Cortex of kidney (tissue), 1 donor: ENCODE data around the gene HOXB9.

ENCODE experiments used
- DNase-seq: peaks from one replicate; lab custom pipeline; 2025; lab: John Stamatoyannopoulos, UW

HOXB9 gene

DNA sequence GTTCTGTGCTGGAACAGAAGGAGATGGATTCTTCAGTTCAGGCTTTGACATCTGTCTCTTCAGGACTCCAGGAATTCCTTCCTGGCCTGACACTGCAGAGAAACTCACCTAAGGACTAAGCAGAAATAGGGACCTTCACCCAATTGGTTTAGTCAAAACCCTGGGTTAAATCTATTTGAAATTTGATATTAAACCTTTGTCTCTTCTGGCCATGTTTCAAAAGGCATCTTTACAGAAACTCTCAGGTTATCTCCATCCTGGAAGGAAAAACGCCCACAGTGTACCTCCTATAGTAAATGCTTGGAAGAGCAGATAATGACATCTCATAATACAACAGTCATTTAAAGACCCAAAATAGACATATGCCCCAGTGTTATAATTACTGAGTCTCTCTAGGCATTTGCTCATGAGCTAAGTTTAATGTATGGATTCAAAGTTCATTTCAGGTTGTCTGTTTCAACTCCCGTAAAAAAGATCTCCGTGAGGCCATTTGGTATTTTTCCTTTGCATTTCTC is 42.4 kb downstream of the HOXB9 start:
- DNase-seq = no peak

DNA sequence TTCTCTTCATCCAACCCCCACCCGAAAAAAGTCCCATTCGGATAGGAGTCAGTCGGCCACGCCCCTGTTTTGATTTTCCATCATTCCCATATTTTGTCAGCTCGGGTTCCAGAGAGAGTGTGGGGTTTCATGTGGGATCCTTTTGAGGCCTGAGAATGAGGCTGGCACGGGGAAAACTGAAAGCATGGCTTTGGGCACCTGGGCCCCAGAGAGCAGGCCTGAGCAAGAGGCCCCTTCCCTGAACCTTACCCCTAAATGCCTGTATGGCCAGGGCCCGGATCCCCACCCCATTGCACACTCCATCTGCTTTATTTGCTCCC is 43.4 kb downstream of the HOXB9 start:
- DNase-seq = no peak

DNA sequence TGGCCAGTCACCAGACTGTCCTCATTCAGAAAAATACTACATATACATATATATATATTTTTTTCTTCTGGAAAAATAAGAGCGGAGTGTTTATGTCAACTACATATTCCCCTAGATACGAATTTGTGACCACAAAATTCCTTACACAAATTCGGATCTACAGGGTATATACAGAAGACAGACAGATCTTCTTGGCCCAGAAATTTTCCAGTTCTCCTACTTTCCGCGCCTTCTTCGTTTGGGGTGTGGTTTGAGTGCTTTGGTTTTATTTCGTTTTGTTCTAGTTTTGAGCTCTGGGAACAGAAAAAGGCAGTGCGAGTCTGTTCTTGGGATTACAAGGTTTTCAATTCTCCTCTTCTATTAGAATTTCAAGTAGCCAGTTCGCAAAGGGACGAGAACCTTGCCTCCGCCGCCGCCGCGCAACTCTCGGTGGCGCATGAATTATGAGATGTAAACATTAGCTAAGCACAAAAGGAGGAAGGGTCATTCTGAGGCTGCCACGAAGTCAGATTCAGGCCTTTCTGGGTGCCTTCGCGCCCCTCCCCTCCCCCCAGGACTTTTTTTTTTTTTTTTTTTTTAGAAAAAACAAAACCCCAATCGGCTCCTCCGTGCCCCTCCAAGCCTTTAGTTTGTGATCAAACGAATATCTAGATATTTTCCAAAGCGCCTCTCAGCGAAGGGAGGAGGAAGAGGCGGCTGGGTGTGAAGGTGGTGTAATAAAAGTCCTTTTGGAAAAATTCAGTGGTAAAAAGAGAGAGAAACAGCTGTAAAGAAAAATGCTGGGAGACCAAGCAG is 46.2 kb downstream of the HOXB9 start:
- no peak for DNase-seq

DNA sequence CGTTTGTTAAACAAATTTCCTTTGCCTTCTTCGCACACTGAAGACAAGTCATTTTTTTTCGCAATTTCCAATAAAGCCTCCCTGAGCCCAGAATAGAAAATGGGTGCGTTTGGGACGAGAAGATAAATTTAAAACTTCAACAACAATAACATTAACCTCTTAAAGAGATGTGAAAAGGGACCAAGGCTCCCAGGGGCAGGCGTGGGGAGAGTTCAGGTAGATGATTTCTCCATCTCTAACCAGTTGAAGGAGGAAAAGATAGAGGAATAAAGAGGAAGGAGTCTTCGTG is 46.7 kb downstream of the HOXB9 start:
- DNase-seq = no peak

DNA sequence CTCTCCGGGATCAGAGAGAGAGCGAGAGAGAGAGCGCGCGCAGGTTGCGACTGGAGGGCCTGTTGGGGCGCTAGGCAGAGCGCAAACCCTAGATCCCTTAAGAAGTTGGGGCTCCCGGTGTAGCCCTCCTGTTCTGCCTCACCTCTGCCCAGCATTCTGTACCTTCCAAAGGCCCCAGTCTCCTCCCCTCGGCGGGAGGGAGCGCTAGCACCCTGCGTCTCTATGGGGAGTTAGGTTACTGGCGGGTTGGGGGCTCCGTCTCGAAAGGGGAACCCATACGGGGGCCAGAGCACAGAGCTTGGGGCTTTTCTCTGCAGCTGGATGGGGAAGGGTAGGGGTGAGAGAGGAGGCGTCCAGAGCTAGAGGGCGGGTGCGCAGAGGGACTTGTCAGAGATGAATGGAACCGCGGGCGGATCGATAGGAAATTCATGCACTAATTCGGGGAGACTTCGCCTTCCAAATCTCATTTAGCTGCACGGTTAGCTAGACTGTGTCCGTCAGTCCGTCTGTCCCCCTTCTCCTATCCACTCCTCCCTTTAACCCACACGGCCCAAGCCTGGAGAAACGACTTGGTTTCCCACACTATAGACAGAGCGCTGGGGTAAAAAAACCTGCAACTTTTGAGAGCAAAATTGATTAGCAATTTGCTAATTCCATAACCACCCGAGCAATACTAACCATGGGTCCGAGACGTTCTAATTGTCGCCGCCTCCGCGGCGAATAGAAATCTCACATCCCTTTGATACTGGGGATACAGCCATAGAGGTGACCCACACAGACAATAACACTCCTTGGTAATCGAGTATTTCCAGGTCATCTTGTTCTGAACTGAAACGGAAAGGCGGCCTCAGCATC is 47.3 kb downstream of the HOXB9 start:
- DNase-seq = no peak

DNA sequence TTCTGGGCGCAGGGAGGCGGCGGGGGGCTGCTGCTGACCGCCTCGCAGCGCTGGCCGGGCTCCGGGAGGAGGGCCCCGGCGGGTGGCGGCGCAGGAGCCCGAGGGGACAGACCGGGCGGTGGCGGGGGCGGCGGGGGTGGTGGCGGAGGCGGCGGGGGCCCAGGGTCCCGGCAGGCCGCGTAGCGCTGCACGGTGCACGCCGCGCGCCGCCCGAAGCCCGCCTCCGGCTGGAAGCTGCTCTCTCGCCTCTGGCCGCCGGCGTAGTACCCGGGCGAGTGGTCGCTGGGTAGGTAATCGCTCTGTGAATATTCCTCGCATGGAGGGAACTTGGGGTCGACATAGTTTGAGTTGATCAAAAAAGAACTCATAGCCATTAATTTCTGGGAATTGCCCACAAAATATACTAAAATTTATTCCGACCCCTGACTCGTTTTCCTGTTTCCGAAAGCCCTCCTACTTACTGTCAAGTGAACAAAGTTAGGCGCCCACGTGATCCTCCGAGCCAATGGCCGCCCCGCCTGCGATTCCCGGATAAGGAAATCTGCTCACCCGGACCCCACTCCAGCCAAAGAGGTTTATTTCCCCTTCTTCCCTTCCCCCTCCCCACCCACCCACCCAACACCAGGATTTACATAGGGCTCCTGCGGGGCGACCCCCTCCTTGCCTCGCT is 48.1 kb downstream of the HOXB9 start, which contains the start of gene HOXB4:
HOXB4 (minus strand) TSS at position 405 of the 670 bp plus-strand sequence; CDS start at position 374, 31 bp downstream.
- DNase-seq = no peak

DNA sequence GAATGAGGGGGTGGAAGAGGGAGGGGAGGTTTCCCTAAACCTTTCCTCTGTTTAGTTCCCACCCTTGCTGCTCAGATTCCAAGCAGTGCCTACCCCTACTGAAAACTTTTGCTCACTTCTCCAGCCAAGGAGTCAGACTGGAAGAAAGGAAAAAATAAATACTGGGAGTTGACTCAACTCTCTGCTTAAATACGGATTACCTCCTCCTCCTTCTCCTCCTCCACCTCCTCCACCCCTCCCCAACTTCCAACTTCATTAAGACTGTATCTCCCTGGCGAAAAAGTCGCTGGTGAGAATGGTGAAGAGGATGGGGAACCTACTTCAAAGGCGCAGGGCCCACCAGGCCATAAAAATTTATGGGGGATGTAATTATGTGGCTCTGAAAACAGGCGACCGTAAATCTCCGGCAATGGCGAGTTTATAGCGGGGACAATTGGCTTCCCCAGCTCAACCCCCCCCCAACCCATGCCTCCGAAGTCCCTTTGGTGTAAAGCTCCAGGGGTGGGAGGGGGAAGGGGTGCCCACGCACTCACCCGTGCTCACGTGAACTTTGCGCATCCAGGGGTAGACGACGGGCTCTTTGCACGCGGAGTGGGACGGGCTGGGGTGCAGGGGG is 48.7 kb downstream of the HOXB9 start:
- no peak for DNase-seq

DNA sequence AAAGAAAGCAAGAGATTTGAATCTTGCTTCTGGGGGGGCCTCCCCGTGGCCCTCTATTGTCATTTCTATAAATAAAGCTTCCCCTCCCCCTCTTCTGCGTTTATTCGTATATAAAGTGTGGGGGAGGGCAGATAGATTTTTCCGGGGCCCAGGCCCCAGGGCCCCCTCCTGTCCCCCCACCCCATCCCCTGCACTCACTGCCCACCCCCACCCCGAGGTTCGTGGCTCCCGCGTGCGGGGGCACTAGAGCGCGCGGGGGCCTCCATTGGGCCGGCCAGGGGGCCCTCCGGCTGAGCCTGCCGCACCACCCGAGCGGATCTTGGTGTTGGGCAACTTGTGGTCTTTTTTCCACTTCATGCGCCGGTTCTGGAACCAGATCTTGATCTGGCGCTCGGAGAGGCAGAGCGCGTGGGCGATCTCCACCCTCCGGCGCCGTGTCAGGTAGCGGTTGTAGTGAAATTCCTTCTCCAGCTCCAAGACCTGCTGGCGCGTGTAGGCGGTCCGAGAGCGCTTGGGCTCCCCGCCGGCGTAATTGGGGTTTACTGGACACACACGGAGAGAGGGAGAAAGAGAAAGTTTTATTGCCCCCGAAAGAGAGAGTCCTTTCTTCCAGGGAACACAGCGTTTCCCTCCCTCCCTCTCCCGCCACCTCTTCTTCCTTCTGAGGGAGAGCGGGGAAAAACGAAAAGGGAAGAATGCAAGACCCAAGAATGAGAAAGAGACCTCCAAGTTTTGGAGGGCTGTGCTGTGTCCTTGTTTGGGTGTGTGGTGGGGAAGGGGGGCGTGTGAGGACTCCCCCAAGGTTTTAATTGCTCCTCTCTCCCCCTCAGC is 49.5 kb downstream of the HOXB9 start:
- no peak for DNase-seq

DNA sequence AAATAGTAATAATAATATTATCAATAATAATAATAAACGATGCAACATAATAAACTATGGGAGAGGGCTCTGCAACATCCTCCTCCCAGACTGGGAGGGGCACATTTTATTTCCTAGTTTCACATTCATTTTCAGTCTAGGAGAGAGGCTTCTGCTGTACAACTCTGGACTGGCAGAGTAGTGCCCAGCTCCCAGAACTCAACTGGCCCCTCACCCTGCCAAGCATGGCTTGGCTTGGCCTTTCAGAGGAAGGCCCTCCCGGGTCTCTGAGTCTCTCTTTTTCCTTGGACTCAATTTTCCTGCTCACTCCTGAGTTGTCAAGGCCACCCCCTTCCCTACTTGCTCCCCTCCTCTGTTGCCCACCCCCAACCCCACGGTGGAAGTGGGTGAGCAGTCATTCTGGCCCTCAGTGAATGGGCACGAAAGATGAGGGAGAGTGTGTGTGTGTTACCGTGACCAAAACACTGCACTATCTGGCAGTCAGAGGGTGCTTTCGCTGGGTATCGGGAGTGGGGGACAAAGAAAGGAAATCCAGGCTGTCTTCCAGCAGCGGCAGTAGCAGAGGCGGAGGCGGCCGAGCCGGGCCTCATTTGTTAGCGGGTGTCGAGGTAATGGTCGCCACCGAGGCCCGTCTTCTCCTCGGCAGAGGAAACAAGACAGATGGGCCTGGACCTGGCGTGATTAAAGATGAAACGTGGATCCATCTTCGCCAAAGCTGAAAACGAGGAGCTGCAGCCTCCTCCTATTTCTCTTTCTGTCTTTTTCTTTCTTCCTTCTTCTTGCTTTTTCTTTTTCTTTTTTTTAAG is 50.3 kb downstream of the HOXB9 start:
- no peak for DNase-seq

DNA sequence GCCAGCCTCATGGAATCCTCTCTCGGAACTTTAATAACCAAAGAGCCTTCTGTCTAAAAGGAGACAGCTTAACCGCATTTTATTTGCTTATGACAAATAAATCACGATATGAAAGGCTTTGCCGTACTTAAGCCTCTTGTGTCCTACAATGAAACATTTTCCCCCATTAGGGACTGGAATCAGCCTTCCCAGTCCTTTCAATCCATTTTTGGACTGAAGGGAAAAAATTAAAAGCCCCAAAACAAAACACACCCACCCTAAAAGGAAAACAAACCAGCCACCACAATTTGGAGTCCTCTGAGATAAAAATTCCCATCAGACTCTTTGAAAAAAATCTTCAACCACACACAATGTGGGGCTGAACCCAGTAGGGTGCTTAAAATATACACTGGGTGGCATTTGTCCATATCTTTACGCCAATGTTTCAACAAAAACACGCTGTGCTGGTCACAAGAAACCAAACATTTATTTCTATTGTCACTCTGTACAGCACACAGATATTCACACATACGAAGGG is 51.0 kb downstream of the HOXB9 start:
- no peak for DNase-seq

DNA sequence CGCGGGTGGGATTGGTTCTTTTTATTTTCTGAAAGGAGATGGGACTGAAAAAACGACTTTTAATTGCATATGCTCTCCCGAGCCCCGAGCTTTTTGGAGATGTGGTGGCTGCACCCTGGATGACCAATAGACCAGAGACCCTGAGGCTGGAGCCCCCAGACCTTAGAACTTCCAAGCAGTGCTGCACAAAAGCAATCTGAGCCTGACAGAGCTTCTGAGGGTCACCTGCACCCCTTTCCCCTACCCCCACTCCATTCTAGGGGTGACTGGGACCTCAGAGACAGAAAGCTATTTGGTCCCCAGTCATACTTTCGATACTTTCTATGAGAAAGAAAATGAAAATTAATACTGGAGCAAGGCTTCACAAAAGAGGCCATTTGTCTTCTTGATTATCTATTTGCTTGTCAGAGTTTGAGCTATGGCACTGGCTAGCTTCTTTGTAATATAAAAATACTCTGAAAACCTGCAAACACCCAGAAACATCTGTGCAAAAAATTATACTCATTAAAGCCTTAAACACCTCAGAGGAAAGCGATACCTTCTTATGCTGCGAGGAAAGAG is 51.6 kb downstream of the HOXB9 start:
- DNase-seq = no peak

DNA sequence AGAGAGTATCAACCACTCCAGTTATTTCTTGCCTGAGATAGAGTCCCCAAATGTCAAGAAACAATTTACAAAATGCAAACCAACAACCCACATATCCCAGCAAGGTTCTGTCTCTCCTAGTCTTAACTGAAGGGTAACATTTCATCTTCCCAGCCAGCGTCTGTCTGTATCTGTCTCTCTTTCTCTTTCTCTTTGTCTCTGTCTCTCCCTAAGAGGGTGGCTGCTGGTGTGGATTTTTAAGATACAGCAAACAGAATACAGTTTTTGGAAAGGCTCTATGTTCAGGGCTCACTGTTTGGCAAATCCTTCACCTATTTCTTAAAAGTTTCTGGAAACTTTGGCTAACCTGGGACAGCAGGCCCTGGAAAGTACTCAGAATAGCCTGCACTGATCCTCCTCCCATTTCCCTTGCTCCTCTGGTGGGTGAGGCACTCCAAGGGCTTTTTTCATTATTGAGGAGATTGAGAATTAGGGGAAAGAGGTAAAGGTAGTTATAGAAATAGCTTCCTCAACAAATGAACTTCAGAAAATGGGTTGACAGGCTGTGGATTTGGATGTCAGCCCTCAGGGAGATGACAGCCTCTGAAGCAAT is 54.2 kb downstream of the HOXB9 start:
- DNase-seq = no peak
